ENCODE data around the gene TRNT1.

Gene TRNT1

GRCh38 chr3:3178498-3179328 is 52.0 kb downstream of the TRNT1 start:
- DNase-seq (ENCODE audit: low read depth in 2 of 2) = no peak

DNA sequence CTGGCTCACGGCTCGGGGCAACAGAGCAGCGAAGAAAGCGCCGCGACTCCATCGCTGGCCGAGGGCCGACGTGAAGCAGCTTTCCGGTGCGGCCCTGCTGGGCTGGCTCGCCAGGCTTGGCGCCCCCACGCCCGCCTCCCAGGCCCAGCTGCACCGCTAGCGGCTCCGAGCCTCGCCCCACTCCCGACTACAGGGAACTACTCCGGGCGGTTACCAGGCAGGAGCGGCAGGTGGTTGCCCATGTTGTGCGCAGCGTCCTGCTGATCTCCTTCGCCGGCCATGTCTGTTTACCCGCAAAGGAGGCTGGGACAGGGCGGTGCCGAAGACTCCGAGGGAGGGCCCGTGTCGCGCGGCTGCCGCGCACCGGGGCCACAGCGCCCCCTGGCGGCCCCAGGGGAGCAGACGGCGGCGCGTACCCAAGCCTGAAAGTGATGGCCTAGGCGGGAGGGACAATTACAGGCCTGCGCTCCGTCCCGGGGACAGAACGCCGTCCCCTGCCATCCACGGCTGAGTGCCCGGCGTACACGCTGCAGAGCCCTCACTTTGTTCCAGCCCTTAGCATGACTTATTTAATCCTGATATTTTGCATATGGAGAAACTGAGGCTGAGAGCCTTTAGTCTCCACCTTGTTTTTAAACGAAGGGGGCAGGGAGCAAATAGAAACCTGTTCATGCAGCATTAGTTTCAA is 52.8 kb downstream of the TRNT1 start, which contains the start of gene CRBN:
Gene CRBN (minus strand): TSS at position 285 of the 688 bp plus-strand sequence. CDS start 4 bp downstream, at position 281.
- DNase-seq (ENCODE audit: low read depth in 2 of 2) = peak; percentile 79

DNA sequence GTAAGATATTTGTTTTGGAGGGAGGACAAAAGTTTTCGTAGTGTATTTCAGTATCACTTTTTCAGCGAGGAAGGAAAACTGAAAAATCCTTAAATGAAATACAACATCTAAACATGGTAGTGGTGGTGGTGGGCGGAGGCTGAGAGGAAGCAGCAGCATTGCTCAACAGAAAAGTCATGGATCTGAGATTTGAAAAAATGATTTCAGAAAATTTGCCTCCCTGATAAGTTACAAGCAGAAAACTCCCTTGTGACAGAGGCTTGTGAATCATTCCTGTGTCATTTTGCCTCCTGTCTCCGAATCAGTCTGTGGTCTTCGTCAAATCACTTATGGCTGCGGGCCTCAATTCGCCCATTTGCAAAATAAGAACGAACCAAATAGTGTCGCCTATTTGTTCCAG is 53.7 kb downstream of the TRNT1 start:
- DNase-seq (ENCODE audit: low read depth in 2 of 2) = no peak

DNA sequence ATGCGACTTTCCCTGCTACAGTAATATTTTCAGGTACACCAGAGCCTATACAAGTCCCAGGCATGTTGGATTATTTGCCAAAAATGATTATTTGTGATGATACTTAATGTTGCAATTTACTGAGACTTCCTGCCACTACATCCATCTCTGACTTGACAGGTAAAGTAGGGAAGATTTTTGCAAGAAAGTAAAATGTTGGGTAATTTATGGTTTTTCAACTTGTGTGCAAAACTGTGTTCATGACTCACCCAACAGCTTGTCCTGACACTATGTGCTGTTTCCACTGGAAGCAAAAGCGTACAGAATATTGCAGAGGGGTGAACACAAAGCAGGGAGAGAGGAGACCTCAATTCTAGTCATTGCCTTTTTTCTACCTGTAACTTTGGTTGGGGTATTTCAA is 58.1 kb downstream of the TRNT1 start:
- DNase-seq (ENCODE audit: low read depth in 2 of 2) = no peak

DNA sequence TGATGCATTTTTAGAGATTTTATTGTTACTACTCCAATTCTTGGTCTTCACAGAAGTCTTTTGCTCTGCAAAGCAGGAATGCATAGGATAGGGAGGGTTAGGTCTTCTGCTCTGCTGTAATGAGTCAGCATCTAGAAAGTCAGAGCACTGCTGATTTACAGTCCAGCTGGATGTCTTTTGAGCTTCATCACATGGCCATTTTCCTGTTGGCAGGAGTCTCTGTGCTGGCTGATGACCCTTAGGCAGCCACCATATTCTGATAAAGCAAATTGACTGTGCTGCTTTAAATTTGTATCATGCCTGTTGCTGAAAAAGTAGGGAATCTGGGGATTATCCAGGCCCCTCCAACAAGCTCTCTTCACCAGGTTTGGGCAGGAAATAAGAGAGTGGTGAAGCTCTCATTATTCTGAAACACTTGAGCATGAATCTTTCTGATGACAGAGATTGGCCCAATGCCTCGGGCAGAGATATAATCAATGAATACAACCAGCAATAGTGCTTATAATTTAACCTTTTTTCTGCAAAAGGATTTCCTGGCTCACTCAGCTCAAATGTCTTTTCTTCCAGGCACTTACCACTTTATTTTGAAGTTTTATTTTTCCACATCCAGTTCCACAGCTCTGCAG is 62.5 kb downstream of the TRNT1 start:
- DNase-seq (ENCODE audit: low read depth in 2 of 2) = no peak

GRCh38 chr3:3189961-3190360 is 63.2 kb downstream of the TRNT1 start:
- no peak for DNase-seq (ENCODE audit: low read depth in 2 of 2)

GRCh38 chr3:3191675-3192285 is 65.0 kb downstream of the TRNT1 start:
- DNase-seq (ENCODE audit: low read depth in 2 of 2) = no peak

- DNase-seq (ENCODE audit: low read depth in 2 of 2) = no peak
Measured at GRCh38 chr3:3192286-3192675, 65.5 kb downstream of the TRNT1 start.

DNA sequence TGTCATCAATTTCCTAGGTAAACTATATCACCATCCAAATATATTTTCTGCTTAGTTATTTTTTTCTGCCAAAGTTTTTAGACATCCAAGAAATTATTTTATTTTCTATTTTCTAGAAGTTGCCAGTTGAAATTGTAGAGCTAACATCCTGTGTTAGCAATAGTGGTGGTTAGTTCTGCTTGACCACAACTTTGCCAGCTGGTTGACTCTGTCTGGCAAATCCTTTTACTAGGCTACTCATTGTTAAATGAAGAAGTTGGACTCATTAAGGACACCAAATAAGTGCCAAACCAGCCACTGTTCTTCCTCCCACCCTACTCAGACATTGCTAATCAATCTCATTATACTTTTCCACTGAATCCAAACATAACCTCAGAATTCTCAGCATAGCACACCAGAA is 68.1 kb downstream of the TRNT1 start:
- no peak for DNase-seq (ENCODE audit: low read depth in 2 of 2)

DNA sequence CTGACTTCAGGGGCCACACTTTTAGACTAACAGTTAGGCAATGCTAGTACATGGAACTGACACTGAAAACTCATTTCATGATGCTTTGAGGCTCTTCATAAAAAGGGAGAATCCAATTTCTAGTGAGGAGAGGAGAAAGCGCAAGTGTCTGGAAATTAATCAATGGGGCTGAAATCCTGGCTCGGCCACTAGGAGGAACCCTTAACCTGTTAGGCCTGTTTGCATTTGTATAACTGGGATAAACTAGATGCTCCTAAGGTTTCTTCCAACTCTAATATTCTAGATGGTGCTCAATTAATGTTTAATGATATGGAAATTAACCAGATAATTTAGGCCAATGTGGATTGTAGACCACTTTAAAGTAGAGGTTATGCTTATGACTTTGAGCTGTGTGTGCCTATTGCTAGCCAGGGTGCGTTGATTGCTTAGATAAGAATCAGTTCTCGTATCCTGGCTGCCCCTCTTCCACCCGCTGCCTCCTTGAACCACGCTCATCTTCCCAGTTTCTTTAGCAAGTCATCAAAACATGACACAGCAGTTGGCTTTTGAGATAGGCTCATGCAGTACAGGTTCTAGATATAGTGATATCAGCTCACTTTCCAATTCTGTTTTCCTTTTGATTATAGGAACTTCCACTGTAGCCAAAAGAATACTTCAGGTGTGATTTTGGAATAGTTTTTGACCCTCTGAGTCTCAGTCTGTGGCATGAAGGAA is 69.6 kb downstream of the TRNT1 start:
- no peak for DNase-seq (ENCODE audit: low read depth in 2 of 2)

All from stimulated activated CD4-positive, alpha-beta T cell treated with anti-CD3 and anti-CD28 coated beads, Interleukin-12 subunit alpha, Interleukin-12 subunit beta, amount 100 ng/mL, for 24 hours (primary cell).